CD14-positive monocyte (primary cell): ENCODE measurements around the gene ACP7. TPM values are rescaled to one million over a fixed set of nuclear protein-coding genes. Genes with fewer than 3 reads are reported as not detected.

Experiments used
- DNase-seq, 3 donors: peaks; one replicate each; pipeline ENCODE4 v3.0.0-alpha.2; 2011 to 2022
- H2AFZ ChIP-seq: 2 replicates; pipeline ENCODE4 v1.6.0; 2012; ENCODE audit warnings: mild to moderate bottlenecking, low read depth, low read length, inconsistent platforms; ENCODE audit not compliant: insufficient read depth, poor library complexity, severe bottlenecking
- H3K27ac ChIP-seq, 2 donors: 1 replicate in 1 of 2; 2 replicates in 1 of 2; pipeline ENCODE4 v1.5.1; 2012 to 2013; ENCODE audit warnings: low read length in 2 of 2, control low read depth in 1 of 2, inconsistent platforms in 1 of 2, low read depth in 1 of 2, mild to moderate bottlenecking in 1 of 2
- H3K27me3 ChIP-seq, 2 donors: one replicate each; pipeline versions ENCODE4 v1.6.0 to v1.6.1; 2011 to 2013; ENCODE audit warnings: low read length in 2 of 2; ENCODE audit not compliant: control insufficient read depth in 2 of 2, insufficient read depth in 2 of 2
- H3K36me3 ChIP-seq, 2 donors: replicated peaks in 1 of 2; 1 replicate in 1 of 2; 2 replicates in 1 of 2; pipeline versions ENCODE4 v1.5.1 to v1.6.1; 2012 to 2013; ENCODE audit warnings: low read length in 2 of 2, control low read depth in 1 of 2, inconsistent platforms in 1 of 2, mild to moderate bottlenecking in 1 of 2; ENCODE audit not compliant: insufficient read depth in 2 of 2, control insufficient read depth in 1 of 2
- H3K4me1 ChIP-seq, 2 donors: 1 replicate in 1 of 2; 2 replicates in 1 of 2; pipeline versions ENCODE4 v1.5.1 to v1.6.1; 2012 to 2013; ENCODE audit warnings: low read length in 2 of 2, control low read depth in 1 of 2, inconsistent platforms in 1 of 2, mild to moderate bottlenecking in 1 of 2, moderate library complexity in 1 of 2; ENCODE audit not compliant: insufficient read depth in 2 of 2, control insufficient read depth in 1 of 2
- H3K4me2 ChIP-seq: replicated peaks from 2 replicates; pipeline ENCODE3; 2012; ENCODE audit warnings: low read length, moderate library complexity, mild to moderate bottlenecking; ENCODE audit not compliant: poor library complexity, severe bottlenecking; ENCODE audit errors: extremely low read depth
- H3K4me3 ChIP-seq, 3 experiments: fragments of 200-600 bp in 1 of 3; sonication (generic) in 1 of 3; replicated peaks in 1 of 3; 1 replicate in 2 of 3; 2 replicates in 1 of 3; pipeline ENCODE4 v1.5.1; 2011 to 2013; ENCODE audit warnings: low read length in 3 of 3, mild to moderate bottlenecking in 3 of 3, control low read depth in 2 of 3, low read depth in 2 of 3, inconsistent platforms in 1 of 3, moderate library complexity in 1 of 3
- H3K79me2 ChIP-seq: 2 replicates; pipeline ENCODE4 v1.6.0; 2012; ENCODE audit warnings: mild to moderate bottlenecking, control low read depth, inconsistent platforms, low read length, moderate library complexity; ENCODE audit not compliant: insufficient read depth
- H3K9ac ChIP-seq: 2 replicates; pipeline ENCODE4 v1.6.0; 2017; ENCODE audit warnings: low read length, mild to moderate bottlenecking; ENCODE audit not compliant: insufficient read depth, poor library complexity, severe bottlenecking
- H3K9me3 ChIP-seq, 2 donors: replicated peaks in 1 of 2; 1 replicate in 1 of 2; 2 replicates in 1 of 2; pipeline versions ENCODE4 v1.5.1 to v1.6.1; 2012 to 2013; ENCODE audit warnings: low read length in 2 of 2, control low read depth in 1 of 2; ENCODE audit not compliant: control insufficient read depth in 1 of 2, insufficient read depth in 1 of 2
- H4K20me1 ChIP-seq: 2 replicates; pipeline ENCODE4 v1.6.0; 2012; ENCODE audit warnings: mild to moderate bottlenecking, low read length, control low read depth, moderate library complexity; ENCODE audit not compliant: insufficient read depth
- H3K27ac Mint-ChIP-seq, 7 donors: one replicate each; pipeline ENCODE4 v1.8.0; 2020; ENCODE audit warnings: mild to moderate bottlenecking in 7 of 7, mixed read lengths in 7 of 7, moderate library complexity in 6 of 7, inconsistent platforms in 2 of 7
- H3K27me3 Mint-ChIP-seq, 3 donors: one replicate each; pipeline ENCODE4 v1.8.0; 2021 to 2022; ENCODE audit warnings: low read depth in 3 of 3, mild to moderate bottlenecking in 3 of 3, mixed read lengths in 3 of 3, moderate library complexity in 3 of 3, inconsistent platforms in 1 of 3
- H3K36me3 Mint-ChIP-seq, 2 donors: one replicate each; pipeline ENCODE4 v1.8.0; 2020; ENCODE audit warnings: mixed read lengths in 2 of 2, inconsistent platforms in 1 of 2, mild to moderate bottlenecking in 1 of 2
- H3K4me1 Mint-ChIP-seq: one replicate; pipeline ENCODE4 v1.8.0; 2020; ENCODE audit warnings: mild to moderate bottlenecking, mixed read lengths
- H3K4me3 Mint-ChIP-seq, 2 donors: one replicate each; pipeline ENCODE4 v1.8.0; 2020; ENCODE audit warnings: mild to moderate bottlenecking in 2 of 2, mixed read lengths in 2 of 2, moderate library complexity in 1 of 2
- H3K9me3 Mint-ChIP-seq, 7 donors: one replicate each; pipeline ENCODE4 v1.8.0; 2020 to 2022; ENCODE audit warnings: mixed read lengths in 7 of 7, mild to moderate bottlenecking in 6 of 7, moderate library complexity in 6 of 7, inconsistent platforms in 2 of 7
- CTCF ChIP-seq: fragments of 200-600 bp; IDR thresholded peaks from one replicate; pipeline ENCODE4 v1.8.0; 2022; ENCODE audit warnings: antibody characterized with exemption, mild to moderate bottlenecking
- WGBS: methylation state at CpG from one replicate; pipeline ENCODE4 v1.1.5; 2013; ENCODE audit warnings: missing lambda C conversion rate; ENCODE audit not compliant: insufficient coverage; 5-methylcytosine and 5-hydroxymethylcytosine counted together
- intact Hi-C, 2 donors: fragments of 100-400 bp; cut with micrococcal nuclease; formaldehyde crosslinking; loops; one replicate each; pipeline versions ENCODE4 v1.15.0 to v1.15.1; 2023
- polyA plus RNA-seq, 3 donors: library from polyadenylated mRNA; depleted of rRNA in 1 of 3; unstranded in 2 of 3; stranded (reverse) in 1 of 3; fragments of 300-500 nt in 2 of 3; fragments of >200 nt in 1 of 3; fragmentation: Illumina TruSeq in 2 of 3; gene quantifications; 1 replicate in 2 of 3; 2 replicates in 1 of 3; pipeline ENCODE4 v1.2.3, GENCODE V29; 2012 to 2021

ACP7 gene
- polyA plus RNA-seq, 3 donors, result not detected

GRCh38 chr19:39104186-39104596 lies 20.0 kb downstream of the ACP7 start:
- H3K79me2 ChIP-seq, result no peaks in the 10 kb centered on the region
- no peak overlapping the region for H3K4me3 ChIP-seq
- no peak overlapping the region for H2AFZ ChIP-seq
- no peak for TF ChIP-seq CTCF
- H3K9ac ChIP-seq, result no peak overlapping the region
- H3K27ac Mint-ChIP-seq, result no peak overlapping the region
- H3K36me3 Mint-ChIP-seq, result no peaks in the 10 kb centered on the region
- no peak overlapping the region for H3K4me2 ChIP-seq
- H4K20me1 ChIP-seq, result no peaks in the 10 kb centered on the region
- no peaks in the 10 kb centered on the region for H3K9me3 ChIP-seq
- H3K4me3 Mint-ChIP-seq, result no peak overlapping the region
- no peaks in the 10 kb centered on the region for H3K4me1 ChIP-seq
- H3K27me3 ChIP-seq, result no peaks in the 10 kb centered on the region
- DNase-seq, result no peak
- H3K27me3 Mint-ChIP-seq, result peaks cover 4 to 13% (median 13%) of the 10 kb centered on the region in 3 donors
- intact Hi-C loops, result no loop called here
- WGBS, result 85% methylated on average over 4 of the region's 5 CpGs
- H3K4me1 Mint-ChIP-seq, result no peaks in the 10 kb centered on the region
- peaks cover 0 to 2% (median 0%) of the 10 kb centered on the region in 7 donors for H3K9me3 Mint-ChIP-seq
- H3K36me3 ChIP-seq, result no peaks in the 10 kb centered on the region
- H3K27ac ChIP-seq, result no peak overlapping the region

DNA sequence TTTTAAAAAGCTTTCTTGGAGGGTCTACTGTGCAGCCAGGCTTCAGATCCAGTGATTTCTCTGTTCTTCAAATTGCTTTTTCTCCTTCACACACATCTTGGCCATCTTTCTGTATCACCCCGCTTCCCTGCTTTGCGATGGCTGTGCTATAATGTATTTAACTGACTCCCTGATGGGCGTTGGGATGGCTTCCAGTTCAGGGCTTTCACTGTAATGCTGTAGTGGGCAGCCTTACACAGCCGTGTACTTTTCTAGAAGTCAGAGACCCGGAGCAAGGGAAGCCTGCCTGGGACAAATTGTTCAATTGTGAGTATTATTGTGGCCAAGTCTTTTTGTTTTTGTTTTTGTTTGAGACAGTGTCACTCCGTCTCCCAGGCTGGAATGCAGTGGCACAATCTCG lies 22.0 kb downstream of the ACP7 start:
- no peak for TF ChIP-seq CTCF
- H3K27ac ChIP-seq, result no peak overlapping the region
- H3K36me3 ChIP-seq, result no peaks in the 10 kb centered on the region
- intact Hi-C loops, result no loop called here
- H3K36me3 Mint-ChIP-seq, result no peaks in the 10 kb centered on the region
- WGBS, result 98% methylated on average over 6 of the region's 7 CpGs
- H3K79me2 ChIP-seq, result no peaks in the 10 kb centered on the region
- H3K9me3 ChIP-seq, result no peaks in the 10 kb centered on the region
- H3K4me3 ChIP-seq, result no peak overlapping the region
- H3K27me3 Mint-ChIP-seq, result peaks cover 6 to 15% (median 11%) of the 10 kb centered on the region in 3 donors
- no peak overlapping the region for H3K4me3 Mint-ChIP-seq
- H3K9ac ChIP-seq, result no peak overlapping the region
- H3K4me1 Mint-ChIP-seq, result peaks cover 4% of the 10 kb centered on the region
- no peaks in the 10 kb centered on the region for H3K27me3 ChIP-seq
- no peaks in the 10 kb centered on the region for H4K20me1 ChIP-seq
- no peak overlapping the region for H3K27ac Mint-ChIP-seq
- no peak overlapping the region for H3K4me2 ChIP-seq
- H3K4me1 ChIP-seq, result no peaks in the 10 kb centered on the region
- no peaks in the 10 kb centered on the region for H3K9me3 Mint-ChIP-seq
- H2AFZ ChIP-seq, result no peak overlapping the region
- DNase-seq, result no peak
